ENCODE data around the gene MAST3. TPM values are rescaled to one million over a fixed set of nuclear protein-coding genes. Genes with fewer than 3 reads are reported as not detected.

MAST3 gene
- total and polyA plus RNA-seq, 2 of the 13 experiments (the other 11 are each of a cell fraction or from before 2014, with no cell fraction given): 4.1 to 4.6 TPM

DNA sequence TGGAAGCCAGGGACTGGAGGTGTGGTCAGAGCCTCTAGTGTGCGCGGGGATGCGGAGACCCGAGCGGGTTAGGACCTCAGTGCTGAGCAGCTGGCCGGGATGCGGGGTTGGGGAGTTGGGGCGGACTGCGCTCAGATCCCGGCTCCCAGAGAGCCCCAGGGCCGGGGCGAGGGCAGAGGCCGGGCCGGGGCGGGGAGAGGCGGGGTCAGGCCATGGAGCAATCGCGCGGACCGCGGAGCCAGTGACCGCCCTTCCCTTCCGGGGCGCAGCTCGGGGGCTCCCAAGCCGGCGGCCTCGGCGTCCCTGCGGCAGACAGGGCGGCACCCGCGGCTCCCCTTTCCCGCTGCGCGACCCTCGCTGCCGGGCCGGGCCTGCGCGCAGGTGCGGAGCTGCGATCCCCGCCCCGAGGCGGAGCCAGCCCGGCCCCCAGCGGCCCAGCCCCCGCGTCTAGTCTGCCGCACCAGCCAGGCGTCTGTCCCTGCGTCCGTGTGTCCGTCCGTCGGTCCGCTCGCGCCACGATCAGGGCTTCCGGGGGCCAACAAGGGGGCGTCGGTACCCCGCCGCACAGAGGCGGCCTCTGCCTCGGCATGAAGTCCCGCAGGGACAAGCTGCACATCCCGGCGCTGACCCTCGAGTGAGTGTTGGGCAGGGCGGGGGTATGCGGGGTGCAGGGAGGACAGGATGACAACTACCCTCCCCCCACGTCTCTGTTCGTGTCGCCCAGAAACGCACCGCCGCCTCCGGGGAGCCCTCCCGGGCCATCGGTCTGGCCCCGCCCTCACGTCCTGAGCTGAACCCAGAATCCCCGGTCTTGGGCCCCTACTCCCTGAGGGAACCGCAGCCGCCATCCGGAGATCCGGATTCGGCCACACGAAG lies 12.4 kb downstream of the MAST3 start:
- in situ Hi-C loops (cut with HindIII; ENCODE audit: extremely low pct_ligation_motif_present, low pct_unique_long_range_greater_than_20kb) (loop anchor here (5.0 kb wide), 1 partner anchor 42 kb away; the partner anchor contains the start of gene PIK3R2), intact Hi-C loops (cut with micrococcal nuclease; ENCODE audit: unreplicated experiment) (no loop called here)
- Histone ChIP-seq H3K4me1 (ENCODE audit: insufficient read depth, low read length) (peaks cover 42% of the 10 kb centered on the region), H4K20me1 (ENCODE audit: insufficient read depth, low read length) (no peaks in the 10 kb centered on the region), H2AFZ (ENCODE audit: low read length) (no peak overlapping the region), H3K27me3 (ENCODE audit: control insufficient read depth in 1 of 2, insufficient read depth in 2 of 2, low read length in 2 of 2) (no peaks in the 10 kb centered on the region), H3K4me2 (ENCODE audit: low read depth, low read length) (peak overlapping the region; percentile 93), H3K4me3 (replicated peaks in 1 of 3; ENCODE audit: insufficient read depth in 1 of 3, low read depth in 2 of 3, low read length in 3 of 3) (peak overlapping the region; percentile 78 to 92 (median 88)), H3K9me3 (ENCODE audit: low read length) (no peaks in the 10 kb centered on the region), H3K27ac (ENCODE audit: extremely low read length, insufficient read depth, low read length) (peak overlapping the region; percentile 94), H3K9ac (ENCODE audit: insufficient read depth, low read depth, low read length) (peak overlapping the region; percentile 79), H3K36me3 (replicated peaks in 1 of 2; ENCODE audit: control insufficient read depth in 1 of 2, insufficient read depth in 2 of 2, low read length in 2 of 2) (0 out of 5 replicates have a peak, but pooled peaks cover 0 to 8% of the 10 kb centered on the region in 2 experiments), H3K79me2 (ENCODE audit: insufficient read depth, low read length) (no peaks in the 10 kb centered on the region)
- FAIRE-seq: no peak
- ChIA-PET CTCF (ENCODE audit: low intra/inter-chr PET ratio, low total read pairs) (no interaction called here), POLR2A (interaction anchor here (0.6 to 2.7 kb wide), 19 partner anchors 8 to 276 kb away, joined by 3 to 18 read pairs (median 5); partner anchors contain the start of genes GDF15, IFI30, IL12RB1 and MAST3)
- BruUV-seq (replicated peaks): no TSS peak
- no CpG with 5 or more reads among the region's 92 CpGs for WGBS (ENCODE audit: low lambda C conversion rate)
- peak; percentile 29 for DNase-seq (ENCODE audit: low spot score)
- ATAC-seq: peak; percentile 87
- TF ChIP-seq CREM (IDR thresholded peaks at IDR 0.05) (no peak), CREM (CRISPR knock-in tag; IDR thresholded peaks at IDR 0.05) (no peak), GPN1 (CRISPR knock-in tag; IDR thresholded peaks at IDR 0.05; ENCODE audit: borderline replicate concordance) (no peak), NFE2 (CRISPR knock-in tag; IDR thresholded peaks at IDR 0.05) (no peak), RBM22 (optimal IDR thresholded peaks at IDR 0.05; ENCODE audit: low read length) (no peak), ZNF563 (CRISPR knock-in tag; IDR thresholded peaks at IDR 0.05) (peak; percentile 64; the same call in 1 of the 2 replicates), PHF20 (CRISPR knock-in tag; IDR thresholded peaks at IDR 0.05) (peak; percentile 44), ELF3 (CRISPR knock-in tag; IDR thresholded peaks at IDR 0.05) (0 out of 2 replicates have a peak, but pooled peaks have one; percentile 4), ZNF367 (CRISPR knock-in tag; IDR thresholded peaks at IDR 0.05; ENCODE audit: borderline replicate concordance) (no peak), ZNF607 (CRISPR knock-in tag; IDR thresholded peaks at IDR 0.05; ENCODE audit: borderline replicate concordance) (0 out of 2 replicates have a peak, but pooled peaks have one; percentile 69), MYC (CRISPR knock-in tag; IDR thresholded peaks at IDR 0.05; ENCODE audit: borderline replicate concordance) (peak; percentile 44; the same call in 1 of the 2 replicates), ZNF768 (CRISPR knock-in tag; IDR thresholded peaks at IDR 0.05) (peak; percentile 81; the same call in 1 of the 2 replicates), ZNF740 (CRISPR knock-in tag; IDR thresholded peaks at IDR 0.05) (0 out of 2 replicates have a peak, but pooled peaks have one; percentile 26), HDAC1 (CRISPR knock-in tag; IDR thresholded peaks at IDR 0.05) (peak; percentile 68), HOXA3 (CRISPR knock-in tag; IDR thresholded peaks at IDR 0.05) (peak; percentile 6; the same call in 1 of the 2 replicates), POLR2A (IDR thresholded peaks at IDR 0.05; ENCODE audit: insufficient read depth in 1 of 2, low read depth in 2 of 2, low read length in 2 of 2) (peak; percentile 49 to 77; a peak in 2 of 4 replicates), HNRNPK (IDR thresholded peaks at IDR 0.05; ENCODE audit: low read depth, low read length, poor library complexity, severe bottlenecking) (peak; percentile 34), SP2 (CRISPR knock-in tag; IDR thresholded peaks at IDR 0.05) (0 out of 2 replicates have a peak, but pooled peaks have one; percentile 13), ZFY (CRISPR knock-in tag; IDR thresholded peaks at IDR 0.05) (peak; percentile 68), ZNF446 (CRISPR knock-in tag; IDR thresholded peaks at IDR 0.05) (peak; percentile 8; the same call in 1 of the 2 replicates), ESRRA (CRISPR knock-in tag; IDR thresholded peaks at IDR 0.05; ENCODE audit: low read depth) (peak; percentile 15; the same call in 1 of the 2 replicates)
- TF ChIP-seq, protein P1, sequence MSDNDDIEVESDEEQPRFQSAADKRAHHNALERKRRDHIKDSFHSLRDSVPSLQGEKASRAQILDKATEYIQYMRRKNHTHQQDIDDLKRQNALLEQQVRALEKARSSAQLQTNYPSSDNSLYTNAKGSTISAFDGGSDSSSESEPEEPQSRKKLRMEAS (IDR thresholded peaks at IDR 0.05): peak; percentile 44; the same call in 1 of the 2 replicates
- TF ChIP-seq, protein P2, sequence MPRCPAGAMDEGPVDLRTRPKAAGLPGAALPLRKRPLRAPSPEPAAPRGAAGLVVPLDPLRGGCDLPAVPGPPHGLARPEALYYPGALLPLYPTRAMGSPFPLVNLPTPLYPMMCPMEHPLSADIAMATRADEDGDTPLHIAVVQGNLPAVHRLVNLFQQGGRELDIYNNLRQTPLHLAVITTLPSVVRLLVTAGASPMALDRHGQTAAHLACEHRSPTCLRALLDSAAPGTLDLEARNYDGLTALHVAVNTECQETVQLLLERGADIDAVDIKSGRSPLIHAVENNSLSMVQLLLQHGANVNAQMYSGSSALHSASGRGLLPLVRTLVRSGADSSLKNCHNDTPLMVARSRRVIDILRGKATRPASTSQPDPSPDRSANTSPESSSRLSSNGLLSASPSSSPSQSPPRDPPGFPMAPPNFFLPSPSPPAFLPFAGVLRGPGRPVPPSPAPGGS (CRISPR knock-in tag; IDR thresholded peaks at IDR 0.05): 0 out of 2 replicates have a peak, but pooled peaks have one; percentile 43

Measured in HepG2 (cell line).